Measurements from ENCODE around the gene RDH14.

The RDH14 gene

DNA sequence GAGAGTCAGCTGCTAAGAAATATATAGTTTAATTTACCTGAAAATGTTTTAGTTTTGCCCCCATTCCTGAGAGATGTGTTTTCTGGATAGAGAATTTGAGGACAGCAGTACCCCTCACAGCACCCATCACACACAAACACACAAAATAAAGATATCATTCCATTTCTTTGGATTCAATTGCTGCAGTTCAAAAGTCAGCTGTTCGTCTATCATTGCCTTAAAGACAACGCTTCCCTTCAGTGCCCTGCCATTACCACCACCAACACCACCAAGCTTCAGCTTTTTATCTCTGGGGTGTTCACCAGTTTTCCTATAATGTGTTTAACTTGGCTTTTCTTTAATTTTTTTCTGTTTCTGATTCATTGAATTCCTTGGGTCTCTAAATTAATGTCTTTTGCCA lies 49.7 kb downstream of the RDH14 start:
- Histone ChIP-seq H3K4me3 (replicated peaks; ENCODE audit: insufficient read depth, low read length) (no peak overlapping the region), H3K27me3 (ENCODE audit: insufficient read depth, poor library complexity, severe bottlenecking) (no peaks in the 10 kb centered on the region), H3K27ac (replicated peaks) (no peak overlapping the region)
- no peak for DNase-seq (ENCODE audit: low read depth in 1 of 2, low spot score in 1 of 2)
- TF ChIP-seq, protein P1, sequence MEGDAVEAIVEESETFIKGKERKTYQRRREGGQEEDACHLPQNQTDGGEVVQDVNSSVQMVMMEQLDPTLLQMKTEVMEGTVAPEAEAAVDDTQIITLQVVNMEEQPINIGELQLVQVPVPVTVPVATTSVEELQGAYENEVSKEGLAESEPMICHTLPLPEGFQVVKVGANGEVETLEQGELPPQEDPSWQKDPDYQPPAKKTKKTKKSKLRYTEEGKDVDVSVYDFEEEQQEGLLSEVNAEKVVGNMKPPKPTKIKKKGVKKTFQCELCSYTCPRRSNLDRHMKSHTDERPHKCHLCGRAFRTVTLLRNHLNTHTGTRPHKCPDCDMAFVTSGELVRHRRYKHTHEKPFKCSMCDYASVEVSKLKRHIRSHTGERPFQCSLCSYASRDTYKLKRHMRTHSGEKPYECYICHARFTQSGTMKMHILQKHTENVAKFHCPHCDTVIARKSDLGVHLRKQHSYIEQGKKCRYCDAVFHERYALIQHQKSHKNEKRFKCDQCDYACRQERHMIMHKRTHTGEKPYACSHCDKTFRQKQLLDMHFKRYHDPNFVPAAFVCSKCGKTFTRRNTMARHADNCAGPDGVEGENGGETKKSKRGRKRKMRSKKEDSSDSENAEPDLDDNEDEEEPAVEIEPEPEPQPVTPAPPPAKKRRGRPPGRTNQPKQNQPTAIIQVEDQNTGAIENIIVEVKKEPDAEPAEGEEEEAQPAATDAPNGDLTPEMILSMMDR (IDR thresholded peaks at IDR 0.05; ENCODE audit: insufficient read depth, low read length): no peak
- TF ChIP-seq, protein P2, sequence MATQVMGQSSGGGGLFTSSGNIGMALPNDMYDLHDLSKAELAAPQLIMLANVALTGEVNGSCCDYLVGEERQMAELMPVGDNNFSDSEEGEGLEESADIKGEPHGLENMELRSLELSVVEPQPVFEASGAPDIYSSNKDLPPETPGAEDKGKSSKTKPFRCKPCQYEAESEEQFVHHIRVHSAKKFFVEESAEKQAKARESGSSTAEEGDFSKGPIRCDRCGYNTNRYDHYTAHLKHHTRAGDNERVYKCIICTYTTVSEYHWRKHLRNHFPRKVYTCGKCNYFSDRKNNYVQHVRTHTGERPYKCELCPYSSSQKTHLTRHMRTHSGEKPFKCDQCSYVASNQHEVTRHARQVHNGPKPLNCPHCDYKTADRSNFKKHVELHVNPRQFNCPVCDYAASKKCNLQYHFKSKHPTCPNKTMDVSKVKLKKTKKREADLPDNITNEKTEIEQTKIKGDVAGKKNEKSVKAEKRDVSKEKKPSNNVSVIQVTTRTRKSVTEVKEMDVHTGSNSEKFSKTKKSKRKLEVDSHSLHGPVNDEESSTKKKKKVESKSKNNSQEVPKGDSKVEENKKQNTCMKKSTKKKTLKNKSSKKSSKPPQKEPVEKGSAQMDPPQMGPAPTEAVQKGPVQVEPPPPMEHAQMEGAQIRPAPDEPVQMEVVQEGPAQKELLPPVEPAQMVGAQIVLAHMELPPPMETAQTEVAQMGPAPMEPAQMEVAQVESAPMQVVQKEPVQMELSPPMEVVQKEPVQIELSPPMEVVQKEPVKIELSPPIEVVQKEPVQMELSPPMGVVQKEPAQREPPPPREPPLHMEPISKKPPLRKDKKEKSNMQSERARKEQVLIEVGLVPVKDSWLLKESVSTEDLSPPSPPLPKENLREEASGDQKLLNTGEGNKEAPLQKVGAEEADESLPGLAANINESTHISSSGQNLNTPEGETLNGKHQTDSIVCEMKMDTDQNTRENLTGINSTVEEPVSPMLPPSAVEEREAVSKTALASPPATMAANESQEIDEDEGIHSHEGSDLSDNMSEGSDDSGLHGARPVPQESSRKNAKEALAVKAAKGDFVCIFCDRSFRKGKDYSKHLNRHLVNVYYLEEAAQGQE (IDR thresholded peaks at IDR 0.05; ENCODE audit: insufficient replicate concordance, low read depth): no peak
- TF ChIP-seq SPI1 (IDR thresholded peaks at IDR 0.05; ENCODE audit: borderline replicate concordance, low read depth): no peak

DNA sequence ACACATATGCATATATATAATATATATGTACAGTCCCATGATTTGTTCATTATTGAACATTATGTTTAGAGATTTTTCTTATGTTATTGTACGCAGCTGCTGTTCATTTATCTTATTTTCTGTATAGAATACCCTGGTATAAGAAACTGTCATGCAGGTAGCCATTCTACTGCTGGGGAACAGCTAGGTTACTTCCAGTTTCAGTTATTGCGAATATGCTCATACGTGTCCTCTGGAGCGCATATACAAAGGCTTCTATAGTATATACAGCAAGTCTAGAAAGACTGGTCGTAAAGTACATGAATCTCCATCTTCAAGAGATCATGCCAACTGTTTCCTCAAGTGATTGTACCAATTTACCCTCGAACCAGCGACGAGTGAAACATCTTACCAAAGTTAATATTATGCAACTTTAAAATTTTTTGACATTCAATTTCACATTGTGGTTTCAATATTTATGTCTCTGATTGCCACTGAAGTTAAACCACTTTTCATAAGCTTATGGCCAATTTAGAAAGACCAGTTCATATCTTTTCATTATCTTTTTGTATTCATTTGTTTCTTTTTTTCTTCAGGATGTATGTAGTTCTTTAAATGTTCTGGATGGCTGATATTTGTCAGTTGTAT lies 53.5 kb downstream of the RDH14 start:
- no peak for DNase-seq (ENCODE audit: low read depth in 1 of 2, low spot score in 1 of 2)
- TF ChIP-seq POLR2AphosphoS5 (IDR thresholded peaks at IDR 0.05; ENCODE audit: low read depth) (no peak), SPI1 (IDR thresholded peaks at IDR 0.05; ENCODE audit: borderline replicate concordance, low read depth) (no peak), GABPA (IDR thresholded peaks at IDR 0.05; ENCODE audit: low read depth) (no peak)
- TF ChIP-seq, protein P1 (IDR thresholded peaks at IDR 0.05; ENCODE audit: insufficient read depth, low read length): no peak
- TF ChIP-seq, protein P2 (IDR thresholded peaks at IDR 0.05; ENCODE audit: insufficient replicate concordance, low read depth): no peak
- no peak overlapping the region for H3K27ac ChIP-seq (replicated peaks)
- H3K27me3 ChIP-seq (ENCODE audit: insufficient read depth, poor library complexity, severe bottlenecking): no peaks in the 10 kb centered on the region
- H3K4me3 ChIP-seq (replicated peaks; ENCODE audit: insufficient read depth, low read length): no peak overlapping the region

DNA sequence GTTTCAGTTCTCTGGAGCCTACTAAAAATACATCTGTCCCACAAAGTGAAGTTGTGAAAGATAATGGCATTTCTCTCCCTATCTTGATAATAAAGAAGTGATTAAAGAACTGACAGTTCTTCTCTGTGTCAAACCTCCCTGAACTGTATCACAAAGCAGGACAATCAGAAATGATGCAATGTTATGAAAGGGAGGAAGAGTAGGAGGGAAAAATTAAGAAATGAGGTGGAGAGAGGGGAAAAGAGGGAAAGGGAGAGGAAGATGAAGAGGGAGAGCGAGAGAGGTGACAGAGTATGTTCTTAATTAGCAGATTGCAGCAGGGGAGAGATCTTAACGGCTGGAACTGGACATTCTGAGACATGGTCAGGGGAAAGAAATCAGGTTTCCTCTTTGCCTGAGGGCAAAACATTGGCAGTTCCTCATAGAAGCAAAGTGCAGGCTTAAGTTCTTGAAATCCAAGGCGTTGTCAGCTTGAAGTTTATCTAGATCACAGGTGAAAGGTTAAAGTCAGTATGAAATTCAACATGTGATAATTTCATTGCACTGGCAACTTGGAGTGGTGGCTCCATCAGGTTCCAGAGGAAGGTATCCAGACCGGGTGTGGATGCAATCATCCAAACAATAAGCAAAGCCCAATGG lies 54.6 kb downstream of the RDH14 start:
- TF ChIP-seq, protein P2 (IDR thresholded peaks at IDR 0.05; ENCODE audit: insufficient replicate concordance, low read depth): no peak
- TF ChIP-seq, protein P1 (IDR thresholded peaks at IDR 0.05; ENCODE audit: insufficient read depth, low read length): no peak
- no peak for TF ChIP-seq SPI1 (IDR thresholded peaks at IDR 0.05; ENCODE audit: borderline replicate concordance, low read depth)
- TF ChIP-seq POLR2AphosphoS5 (IDR thresholded peaks at IDR 0.05; ENCODE audit: low read depth): no peak
- no peak for TF ChIP-seq GABPA (IDR thresholded peaks at IDR 0.05; ENCODE audit: low read depth)
- Histone ChIP-seq H3K4me3 (replicated peaks; ENCODE audit: insufficient read depth, low read length) (no peak overlapping the region), H3K27me3 (ENCODE audit: insufficient read depth, poor library complexity, severe bottlenecking) (no peaks in the 10 kb centered on the region), H3K27ac (replicated peaks) (no peak overlapping the region)
- DNase-seq (ENCODE audit: low read depth in 1 of 2, low spot score in 1 of 2): no peak
